Neural cell (in vitro differentiated cells): ENCODE data around the gene TPSG1. TPM values are rescaled to one million over a fixed set of nuclear protein-coding genes. Genes with fewer than 3 reads are reported as not detected.

Source experiments
- H2AFZ ChIP-seq: fragments of 200-600, 300-800 bp; sonication (generic), shearing (Covaris generic); 2 replicates; pipeline ENCODE4 v1.6.0; 2014; ENCODE audit warnings: low read depth, mild to moderate bottlenecking, antibody characterized with exemption, low read length, moderate library complexity
- H3F3A ChIP-seq: fragments of 200-600 bp; shearing (Covaris generic); 2 replicates; pipeline ENCODE4 v1.6.1; 2016; ENCODE audit warnings: mild to moderate bottlenecking, moderate library complexity, mixed read lengths, antibody characterized with exemption, low read length; ENCODE audit not compliant: insufficient read depth, poor library complexity, severe bottlenecking
- H3K27ac ChIP-seq: fragments of 200-600, 300-800 bp; sonication (generic), shearing (Covaris generic); 2 replicates; pipeline ENCODE4 v1.5.1; 2014; ENCODE audit warnings: mild to moderate bottlenecking, low read length, moderate library complexity
- H3K27me3 ChIP-seq: fragments of 300-800, 200-600 bp; sonication (generic), shearing (Covaris generic); 2 replicates; pipeline ENCODE4 v1.6.0; 2014; ENCODE audit warnings: mild to moderate bottlenecking, low read depth, low read length, moderate library complexity; ENCODE audit not compliant: insufficient read depth
- H3K36me3 ChIP-seq: fragments of 300-800, 200-600 bp; sonication (generic), shearing (Covaris generic); 2 replicates; pipeline ENCODE4 v1.5.1; 2014; ENCODE audit warnings: mild to moderate bottlenecking, antibody characterized with exemption, low read length, moderate library complexity; ENCODE audit not compliant: insufficient read depth
- H3K4me2 ChIP-seq: fragments of 300-800, 200-600 bp; sonication (generic), shearing (Covaris generic); 2 replicates; pipeline ENCODE4 v1.6.0; 2014; ENCODE audit warnings: mild to moderate bottlenecking, low read length
- H3K4me3 ChIP-seq: fragments of 300-800, 200-600 bp; sonication (generic), shearing (Covaris generic); 2 replicates; pipeline ENCODE4 v1.5.1; 2014; ENCODE audit warnings: mild to moderate bottlenecking, low read length, moderate library complexity
- H3K79me2 ChIP-seq: fragments of 200-600 bp; shearing (Covaris generic); replicated peaks from 2 replicates; pipeline ENCODE4 v1.6.0; 2014; ENCODE audit warnings: mild to moderate bottlenecking, low read length, moderate library complexity; ENCODE audit not compliant: insufficient read depth
- H3K9ac ChIP-seq: fragments of 300-800, 200-600 bp; sonication (generic), shearing (Covaris generic); 2 replicates; pipeline ENCODE4 v1.6.1; 2016; ENCODE audit warnings: mild to moderate bottlenecking, low read length, mixed read lengths
- H3K9me2 ChIP-seq: fragments of 200-600 bp; shearing (Covaris generic); 2 replicates; pipeline ENCODE4 v1.6.1; 2016; ENCODE audit warnings: mild to moderate bottlenecking, low read length, mixed read lengths; ENCODE audit not compliant: insufficient read depth
- H3K9me3 ChIP-seq: fragments of 200-600, 300-800 bp; sonication (generic), shearing (Covaris generic); 2 replicates; pipeline ENCODE4 v1.6.1; 2016; ENCODE audit warnings: mild to moderate bottlenecking, mixed run types, low read length, moderate library complexity, mixed read lengths
- H4K20me1 ChIP-seq: fragments of 200-600 bp; shearing (Covaris generic); 2 replicates; pipeline ENCODE4 v1.6.1; 2016; ENCODE audit warnings: mild to moderate bottlenecking, mixed run types; ENCODE audit not compliant: insufficient read depth
- CTCF ChIP-seq: fragments of 450-650 bp; IDR thresholded peaks from 2 replicates; pipeline ENCODE4 v1.5.1; 2014; ENCODE audit warnings: antibody characterized with exemption, mild to moderate bottlenecking, moderate library complexity; ENCODE audit not compliant: poor library complexity, severe bottlenecking
- EP300 ChIP-seq: fragments of 450-650 bp; conservative IDR thresholded peaks from 2 replicates; pipeline ENCODE4 v1.6.1; 2014; ENCODE audit warnings: antibody characterized with exemption, mild to moderate bottlenecking, moderate library complexity; ENCODE audit not compliant: poor library complexity, severe bottlenecking
- EZH2 ChIP-seq: fragments of 200-600, 300-800 bp; shearing (Covaris generic), sonication (generic); IDR thresholded peaks from 2 replicates; pipeline ENCODE4 v1.6.1; 2014; ENCODE audit warnings: antibody characterized with exemption, low read length, borderline replicate concordance, mild to moderate bottlenecking; ENCODE audit not compliant: insufficient read depth, poor library complexity, severe bottlenecking
- MXI1 ChIP-seq: fragments of 450-650 bp; conservative IDR thresholded peaks from 2 replicates; pipeline ENCODE4 v1.6.1; 2014; ENCODE audit warnings: antibody characterized with exemption, mild to moderate bottlenecking; ENCODE audit not compliant: poor library complexity, severe bottlenecking
- RAD21 ChIP-seq: fragments of 450-650 bp; conservative IDR thresholded peaks from 2 replicates; pipeline ENCODE4 v1.6.1; 2014; ENCODE audit warnings: antibody characterized with exemption, mild to moderate bottlenecking, moderate library complexity
- REST ChIP-seq: IDR thresholded peaks from 2 replicates; pipeline ENCODE4 v1.6.1; 2012; ENCODE audit warnings: borderline replicate concordance
- TAF1 ChIP-seq: IDR thresholded peaks from 2 replicates; pipeline ENCODE4 v1.6.1; 2012; ENCODE audit warnings: low read depth
- polyA plus RNA-seq: library from polyadenylated mRNA; depleted of rRNA; stranded (reverse); fragments of >200 nt; gene quantifications from 2 replicates; pipeline ENCODE4 v1.2.3, GENCODE V29; 2014

Gene TPSG1
- polyA plus RNA-seq, 1 donor from 2014 or later = not detected

GRCh38 chr16:1218930-1219611, 6.0 kb downstream of the TPSG1 start:
- H3K9me2 ChIP-seq = no peaks in the 10 kb centered on the region
- H3K79me2 ChIP-seq = no peaks in the 10 kb centered on the region
- H3K4me3 ChIP-seq = no peak overlapping the region
- no peak overlapping the region for H3K27ac ChIP-seq
- H2AFZ ChIP-seq = no peak overlapping the region
- H3K27me3 ChIP-seq = no peaks in the 10 kb centered on the region
- no peak for TF ChIP-seq EP300
- H3K9me3 ChIP-seq = no peaks in the 10 kb centered on the region
- H3F3A ChIP-seq = no peaks in the 10 kb centered on the region
- H4K20me1 ChIP-seq = no peaks in the 10 kb centered on the region
- H3K9ac ChIP-seq = no peak overlapping the region
- no peak overlapping the region for H3K4me2 ChIP-seq
- H3K36me3 ChIP-seq = no peaks in the 10 kb centered on the region

GRCh38 chr16:1218061-1218929, 6.8 kb downstream of the TPSG1 start:
- no peak overlapping the region for H2AFZ ChIP-seq
- H3K27ac ChIP-seq = no peak overlapping the region
- H3K27me3 ChIP-seq = no peaks in the 10 kb centered on the region
- H3K4me3 ChIP-seq = no peak overlapping the region
- TF ChIP-seq MXI1 (no peak), REST (no peak), RAD21 (no peak), TAF1 (no peak), CTCF (no peak), EP300 (no peak), EZH2 (no peak)
- H3F3A ChIP-seq = no peaks in the 10 kb centered on the region
- H3K9ac ChIP-seq = no peak overlapping the region
- H4K20me1 ChIP-seq = no peaks in the 10 kb centered on the region
- H3K79me2 ChIP-seq = no peaks in the 10 kb centered on the region
- no peaks in the 10 kb centered on the region for H3K9me3 ChIP-seq
- H3K4me2 ChIP-seq = no peak overlapping the region
- no peaks in the 10 kb centered on the region for H3K36me3 ChIP-seq
- no peaks in the 10 kb centered on the region for H3K9me2 ChIP-seq
